Gastrocnemius medialis (tissue), 4 donors: ENCODE measurements around the gene SORBS2. TPM values are rescaled to one million over a fixed set of nuclear protein-coding genes. Genes with fewer than 3 reads are reported as not detected.
A peak's percentile ranks its signal among the peaks of the same experiment; 100 is the strongest.

Experiments used
- ATAC-seq, 2 donors: fragments of 150-250 bp; one replicate each; pipeline ENCODE4 v1.9.1; 2016
- DNase-seq, 2 donors: peaks; one replicate each; pipeline ENCODE4 v3.0.0-alpha.2; 2019
- H3K27ac ChIP-seq, 4 donors: fragments of 200-600 bp; sonication (generic); 1 replicate in 1 of 4; 2 replicates in 3 of 4; pipeline ENCODE4 v1.5.1; 2016 to 2018; ENCODE audit warnings: mild to moderate bottlenecking in 2 of 4, moderate library complexity in 1 of 4
- H3K27me3 ChIP-seq, 3 donors: fragments of 200-600 bp; sonication (generic) in 2 of 3; 1 replicate in 1 of 3; 2 replicates in 2 of 3; pipeline versions ENCODE4 v1.5.1 to v1.6.0; 2016 to 2019; ENCODE audit warnings: mild to moderate bottlenecking in 1 of 3, moderate library complexity in 1 of 3
- H3K36me3 ChIP-seq, 2 donors: fragments of 200-600 bp; sonication (generic) in 1 of 2; one replicate each; pipeline ENCODE4 v1.5.1; 2017 to 2018
- H3K4me1 ChIP-seq, 2 donors: fragments of 200-600 bp; sonication (generic) in 1 of 2; one replicate each; pipeline ENCODE4 v1.5.1; 2016 to 2017; ENCODE audit warnings: mild to moderate bottlenecking in 2 of 2
- H3K4me3 ChIP-seq, 4 donors: fragments of 200-600 bp; sonication (generic) in 3 of 4; 1 replicate in 1 of 4; 2 replicates in 3 of 4; pipeline ENCODE4 v1.5.1; 2016 to 2019; ENCODE audit warnings: mild to moderate bottlenecking in 2 of 4
- H3K9me3 ChIP-seq, 3 donors: fragments of 200-600 bp; sonication (generic) in 2 of 3; 1 replicate in 1 of 3; 2 replicates in 2 of 3; pipeline ENCODE4 v1.5.1; 2016 to 2019
- POLR2A ChIP-seq, 2 donors: fragments of 450-650 bp; IDR thresholded peaks; one replicate each; pipeline ENCODE4 v1.6.1; 2017; ENCODE audit warnings: antibody characterized with exemption in 2 of 2, mild to moderate bottlenecking in 2 of 2, moderate library complexity in 2 of 2
- in situ Hi-C, 4 donors: fragments of 200-750 bp; cut with MboI; loops; one replicate each; pipeline versions ENCODE4 v1.15.0 to v1.8.0; 2017; ENCODE audit warnings: low sequenced_read_pairs in 4 of 4
- intact Hi-C: fragments of 100-400 bp; cut with DNase I; formaldehyde crosslinking; loops from one replicate; pipeline ENCODE4 v1.15.1; 2023; ENCODE audit warnings: low total_unique reads
- total RNA-seq, 4 donors: library from RNA; depleted of rRNA; stranded (reverse); fragments of >200 nt; gene quantifications; one replicate each; pipeline versions ENCODE4 v1.1.0 to v1.2.3, GENCODE V29; 2016
- TF ChIP-seq, protein P1 (sequence below), 5 experiments: fragments of 450-650 bp in 3 of 5; fragments of 200-600 bp in 2 of 5; sonication (generic) in 2 of 5; IDR thresholded peaks in 4 of 5; conservative IDR thresholded peaks in 1 of 5; 1 replicate in 4 of 5; 2 replicates in 1 of 5; pipeline ENCODE4 v1.5.1; 2016 to 2019; ENCODE audit warnings: antibody characterized with exemption in 5 of 5, mild to moderate bottlenecking in 3 of 5, moderate library complexity in 3 of 5

The SORBS2 gene
- total RNA-seq, 4 donors from 2014 or later: 15.3 to 64.5 (median 17.4) TPM

DNA sequence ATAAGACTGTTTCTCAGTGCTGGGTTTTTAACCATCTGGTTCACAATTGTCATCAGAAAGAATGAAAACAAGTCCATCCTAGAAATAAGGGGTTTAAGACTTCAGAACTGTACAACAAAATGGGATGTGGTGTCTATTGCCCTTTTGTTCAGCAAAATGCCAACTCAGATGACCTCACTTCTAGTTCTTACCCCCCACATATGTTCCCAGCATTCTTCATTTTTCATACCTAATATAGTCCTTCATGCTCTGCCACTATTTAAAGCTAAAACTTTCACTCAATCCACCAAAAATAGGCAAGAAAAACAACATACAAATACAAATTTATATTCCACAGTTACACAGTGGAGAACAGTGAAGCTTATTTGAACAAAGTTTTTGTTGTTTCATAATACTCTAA is 111.4 kb downstream of the SORBS2 start:
- ATAC-seq (no peak), DNase-seq (no peak)
- H3K9me3 ChIP-seq: no peaks in the 10 kb centered on the region
- in situ Hi-C loops: no loop called here
- intact Hi-C loops: no loop called here
- no peaks in the 10 kb centered on the region for H3K36me3 ChIP-seq
- TF ChIP-seq, protein P1, sequence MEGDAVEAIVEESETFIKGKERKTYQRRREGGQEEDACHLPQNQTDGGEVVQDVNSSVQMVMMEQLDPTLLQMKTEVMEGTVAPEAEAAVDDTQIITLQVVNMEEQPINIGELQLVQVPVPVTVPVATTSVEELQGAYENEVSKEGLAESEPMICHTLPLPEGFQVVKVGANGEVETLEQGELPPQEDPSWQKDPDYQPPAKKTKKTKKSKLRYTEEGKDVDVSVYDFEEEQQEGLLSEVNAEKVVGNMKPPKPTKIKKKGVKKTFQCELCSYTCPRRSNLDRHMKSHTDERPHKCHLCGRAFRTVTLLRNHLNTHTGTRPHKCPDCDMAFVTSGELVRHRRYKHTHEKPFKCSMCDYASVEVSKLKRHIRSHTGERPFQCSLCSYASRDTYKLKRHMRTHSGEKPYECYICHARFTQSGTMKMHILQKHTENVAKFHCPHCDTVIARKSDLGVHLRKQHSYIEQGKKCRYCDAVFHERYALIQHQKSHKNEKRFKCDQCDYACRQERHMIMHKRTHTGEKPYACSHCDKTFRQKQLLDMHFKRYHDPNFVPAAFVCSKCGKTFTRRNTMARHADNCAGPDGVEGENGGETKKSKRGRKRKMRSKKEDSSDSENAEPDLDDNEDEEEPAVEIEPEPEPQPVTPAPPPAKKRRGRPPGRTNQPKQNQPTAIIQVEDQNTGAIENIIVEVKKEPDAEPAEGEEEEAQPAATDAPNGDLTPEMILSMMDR (IDR thresholded peaks at IDR 0.05 in 4 of 5, conservative IDR thresholded peaks at IDR 0.05 in 1 of 5): no peak
- TF ChIP-seq POLR2A (IDR thresholded peaks at IDR 0.05): no peak
- H3K27me3 ChIP-seq: no peaks in the 10 kb centered on the region
- H3K27ac ChIP-seq: no peak overlapping the region
- H3K4me1 ChIP-seq: no peaks in the 10 kb centered on the region
- no peak overlapping the region for H3K4me3 ChIP-seq

DNA sequence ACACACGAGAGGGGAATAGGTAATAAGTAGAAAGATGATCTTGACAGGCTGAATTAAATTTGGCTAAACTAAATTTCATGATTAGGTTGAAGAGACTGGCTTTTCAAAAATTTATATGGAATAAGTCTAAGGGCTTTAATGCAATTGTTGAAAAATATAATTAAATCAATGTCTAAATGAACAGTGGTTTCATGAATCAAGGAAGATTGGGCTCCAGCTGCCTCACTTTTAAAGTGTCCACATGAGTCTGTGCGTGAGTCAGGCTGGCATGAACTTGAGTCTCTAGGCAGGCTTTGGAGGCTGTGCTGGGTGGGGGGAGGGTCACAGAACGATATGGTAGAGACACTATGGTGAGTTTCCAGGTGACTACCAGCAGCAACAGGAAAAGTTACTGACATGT is 111.9 kb downstream of the SORBS2 start:
- ATAC-seq: no peak
- no peak overlapping the region for H3K27ac ChIP-seq
- H3K36me3 ChIP-seq: no peaks in the 10 kb centered on the region
- H3K4me3 ChIP-seq: no peak overlapping the region
- no peaks in the 10 kb centered on the region for H3K4me1 ChIP-seq
- DNase-seq: no peak
- intact Hi-C loops: no loop called here
- no peaks in the 10 kb centered on the region for H3K9me3 ChIP-seq
- in situ Hi-C loops: no loop called here
- no peak for TF ChIP-seq POLR2A (IDR thresholded peaks at IDR 0.05)
- TF ChIP-seq, protein P1 (IDR thresholded peaks at IDR 0.05 in 4 of 5, conservative IDR thresholded peaks at IDR 0.05 in 1 of 5): no peak
- H3K27me3 ChIP-seq: no peaks in the 10 kb centered on the region

DNA sequence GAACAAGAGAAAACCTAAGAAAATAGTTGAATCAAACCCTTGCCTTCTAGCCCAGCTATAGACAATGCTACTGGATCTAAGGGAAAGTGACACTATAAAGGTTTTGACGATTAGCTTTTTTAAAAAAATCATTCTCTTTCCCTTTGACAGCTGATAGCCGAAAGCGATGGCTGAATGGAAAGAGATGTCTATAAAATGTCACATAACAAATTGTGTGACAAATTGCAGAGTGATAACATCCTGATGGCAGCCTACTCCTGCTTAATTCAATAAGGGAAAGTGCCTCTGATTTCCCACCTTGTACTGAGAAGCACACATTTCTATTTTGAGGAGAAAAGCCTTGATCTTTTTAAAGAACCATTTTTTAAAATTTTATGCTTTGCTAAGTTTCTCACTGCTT is 114.5 kb downstream of the SORBS2 start:
- in situ Hi-C loops: no loop called here
- H3K36me3 ChIP-seq: no peaks in the 10 kb centered on the region
- ATAC-seq: no peak

DNA sequence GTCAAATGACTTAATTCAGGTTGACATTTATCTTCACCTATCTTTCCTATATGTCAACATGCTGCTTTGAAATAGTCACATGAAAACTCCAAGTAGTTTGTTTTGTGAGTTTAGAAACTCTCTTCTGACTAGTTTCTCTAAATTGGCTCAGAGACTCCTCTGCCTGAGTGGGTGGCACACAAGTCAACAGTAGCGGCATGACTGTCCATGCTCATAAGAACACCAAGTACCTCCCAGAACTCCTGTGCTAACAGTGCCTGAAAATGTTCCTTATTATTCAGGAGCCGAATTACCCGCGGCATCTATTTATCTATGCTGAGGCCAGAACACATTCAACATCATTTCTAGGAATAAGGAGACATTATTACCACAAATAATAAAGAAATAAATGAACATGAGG is 116.3 kb downstream of the SORBS2 start:
- Histone ChIP-seq H3K27me3 (no peaks in the 10 kb centered on the region), H3K4me1 (no peaks in the 10 kb centered on the region), H3K4me3 (no peak overlapping the region), H3K36me3 (no peaks in the 10 kb centered on the region), H3K27ac (no peak overlapping the region), H3K9me3 (no peaks in the 10 kb centered on the region)
- ATAC-seq: no peak
- DNase-seq: no peak
- no peak for TF ChIP-seq POLR2A (IDR thresholded peaks at IDR 0.05)
- TF ChIP-seq, protein P1 (IDR thresholded peaks at IDR 0.05 in 4 of 5, conservative IDR thresholded peaks at IDR 0.05 in 1 of 5): no peak
- in situ Hi-C loops: no loop called here
- intact Hi-C loops: no loop called here

More for the DNA sequence above, 114.5 kb downstream of the SORBS2 start:
- no peaks in the 10 kb centered on the region for H3K27me3 ChIP-seq
- no peaks in the 10 kb centered on the region for H3K9me3 ChIP-seq
- H3K4me1 ChIP-seq: no peaks in the 10 kb centered on the region
- TF ChIP-seq POLR2A (IDR thresholded peaks at IDR 0.05): no peak
- TF ChIP-seq, protein P1 (IDR thresholded peaks at IDR 0.05 in 4 of 5, conservative IDR thresholded peaks at IDR 0.05 in 1 of 5): no peak
- no peak overlapping the region for H3K4me3 ChIP-seq
- H3K27ac ChIP-seq: no peak overlapping the region
- intact Hi-C loops: no loop called here
- no peak for DNase-seq

DNA sequence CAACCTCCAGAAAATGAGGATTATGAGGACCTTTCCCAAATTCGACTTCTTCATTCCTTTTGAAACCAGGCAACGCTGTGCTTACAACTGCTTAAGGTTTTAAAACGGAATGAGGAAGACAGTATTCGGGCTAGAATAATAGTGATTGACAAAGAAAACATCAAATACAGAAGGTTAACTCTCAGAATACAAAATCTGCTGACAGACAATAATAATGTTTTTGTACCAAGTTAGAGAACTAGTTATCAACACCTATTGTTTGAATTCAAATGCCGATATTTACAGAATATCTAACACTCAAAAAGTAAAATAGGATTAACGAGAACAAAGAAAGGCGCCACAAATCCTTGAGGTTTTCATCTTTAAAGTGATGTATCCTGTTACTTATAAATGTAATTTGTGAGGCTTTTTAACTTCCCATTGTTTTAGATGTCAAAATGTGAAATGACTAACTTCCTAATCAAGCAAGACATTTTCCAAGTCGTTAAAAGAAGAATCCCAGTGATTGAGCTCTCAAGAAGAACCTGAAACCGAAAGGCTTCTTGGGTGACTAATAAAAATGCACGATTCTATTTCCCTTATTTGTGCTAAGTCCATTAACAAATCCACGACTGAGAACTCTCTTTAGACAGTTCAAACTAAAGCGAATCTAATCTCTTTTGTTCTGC is 118.3 kb downstream of the SORBS2 start:
- no peaks in the 10 kb centered on the region for H3K4me1 ChIP-seq
- in situ Hi-C loops (no loop called here), intact Hi-C loops (no loop called here)
- H3K27ac ChIP-seq: peak overlapping the region in 3 of 4 donors; percentile 1 to 31 (median 23)
- no peak for DNase-seq
- no peaks in the 10 kb centered on the region for H3K27me3 ChIP-seq
- TF ChIP-seq, protein P1 (IDR thresholded peaks at IDR 0.05 in 4 of 5, conservative IDR thresholded peaks at IDR 0.05 in 1 of 5): no peak
- no peak for TF ChIP-seq POLR2A (IDR thresholded peaks at IDR 0.05)
- peak overlapping the region in 1 of 4 donors; percentile 9 for H3K4me3 ChIP-seq
- no peaks in the 10 kb centered on the region for H3K36me3 ChIP-seq
- no peak for ATAC-seq
- H3K9me3 ChIP-seq: no peaks in the 10 kb centered on the region
